H9 (cell line): ENCODE measurements around the gene TFIP11. TPM values are rescaled to one million over a fixed set of nuclear protein-coding genes. Genes with fewer than 3 reads are reported as not detected.

ENCODE experiments used
- DNase-seq: peaks from one replicate; pipeline ENCODE4 v3.0.0-alpha.2; 2017
- H2AFZ ChIP-seq: one replicate; pipeline ENCODE4 v1.6.1; 2013; ENCODE audit warnings: mild to moderate bottlenecking, low read length, control low read depth, moderate library complexity
- H2AK5ac ChIP-seq: 2 replicates; pipeline ENCODE4 v1.6.1; 2013; ENCODE audit warnings: low read length, control low read depth, mixed read lengths; ENCODE audit not compliant: insufficient read length
- H2BK120ac ChIP-seq: one replicate; pipeline ENCODE4 v1.6.1; 2013; ENCODE audit warnings: low read depth, mild to moderate bottlenecking, low read length, control low read depth, inconsistent platforms; ENCODE audit not compliant: poor library complexity, severe bottlenecking
- H2BK12ac ChIP-seq: 2 replicates; pipeline ENCODE4 v1.6.1; 2013; ENCODE audit warnings: low read length, control low read depth, mixed read lengths, low read depth; ENCODE audit not compliant: insufficient read length
- H2BK15ac ChIP-seq: 2 replicates; pipeline ENCODE4 v1.6.1; 2013; ENCODE audit warnings: low read depth, low read length, control low read depth
- H2BK20ac ChIP-seq: one replicate; pipeline ENCODE4 v1.6.1; 2013; ENCODE audit warnings: low read depth, mild to moderate bottlenecking, low read length, control low read depth, inconsistent platforms; ENCODE audit not compliant: poor library complexity, severe bottlenecking
- H2BK5ac ChIP-seq: 2 replicates; pipeline ENCODE4 v1.6.1; 2013; ENCODE audit warnings: low read length, control low read depth, mixed read lengths; ENCODE audit not compliant: insufficient read length
- H3K14ac ChIP-seq: 2 replicates; pipeline ENCODE4 v1.6.1; 2013; ENCODE audit warnings: low read length, control low read depth; ENCODE audit not compliant: insufficient read depth
- H3K18ac ChIP-seq: 2 replicates; pipeline ENCODE4 v1.6.1; 2013; ENCODE audit warnings: low read depth, mild to moderate bottlenecking, mixed read lengths, low read length, control low read depth; ENCODE audit not compliant: insufficient read length
- H3K23ac ChIP-seq: 2 replicates; pipeline ENCODE4 v1.6.1; 2013; ENCODE audit warnings: low read length, control low read depth, mixed read lengths, low read depth; ENCODE audit not compliant: insufficient read length
- H3K23me2 ChIP-seq: 2 replicates; pipeline ENCODE4 v1.6.1; 2013; ENCODE audit warnings: low read depth, mild to moderate bottlenecking, mixed read lengths, low read length, control low read depth; ENCODE audit not compliant: insufficient read length, poor library complexity, severe bottlenecking
- H3K27ac ChIP-seq: 2 replicates; pipeline ENCODE4 v1.5.1; 2013; ENCODE audit warnings: low read length, control low read depth, mixed read lengths, low read depth; ENCODE audit not compliant: insufficient read length
- H3K27me3 ChIP-seq: 2 replicates; pipeline ENCODE4 v1.6.1; 2013; ENCODE audit warnings: low read length, control low read depth, inconsistent platforms; ENCODE audit not compliant: insufficient read depth
- H3K4ac ChIP-seq: 2 replicates; pipeline ENCODE4 v1.6.1; 2013; ENCODE audit warnings: low read depth, mild to moderate bottlenecking, control low read depth, inconsistent platforms, low read length, moderate library complexity
- H3K4me1 ChIP-seq: 2 replicates; pipeline ENCODE4 v1.6.1; 2013; ENCODE audit warnings: low read length, control low read depth, inconsistent platforms; ENCODE audit not compliant: insufficient read depth
- H3K4me2 ChIP-seq: 2 replicates; pipeline ENCODE4 v1.6.1; 2013; ENCODE audit warnings: low read length, control low read depth, mixed read lengths; ENCODE audit not compliant: insufficient read length, insufficient read depth
- H3K56ac ChIP-seq: 2 replicates; pipeline ENCODE4 v1.6.1; 2013; ENCODE audit warnings: low read depth, mild to moderate bottlenecking, mixed read lengths, low read length, control low read depth; ENCODE audit not compliant: insufficient read length
- H3K79me1 ChIP-seq: 2 replicates; pipeline ENCODE4 v1.6.1; 2013; ENCODE audit warnings: low read depth, mild to moderate bottlenecking, moderate library complexity, low read length, control low read depth, inconsistent platforms; ENCODE audit not compliant: insufficient read depth, poor library complexity, severe bottlenecking
- H3K79me2 ChIP-seq: 2 replicates; pipeline ENCODE4 v1.6.1; 2013; ENCODE audit warnings: low read length, control low read depth, inconsistent platforms; ENCODE audit not compliant: insufficient read depth
- H3K9ac ChIP-seq: 2 replicates; pipeline ENCODE4 v1.6.1; 2013; ENCODE audit warnings: low read length, control low read depth, mixed read lengths; ENCODE audit not compliant: insufficient read length; ENCODE audit errors: extremely low read depth
- H3K9me3 ChIP-seq: one replicate; pipeline ENCODE4 v1.6.1; 2013; ENCODE audit warnings: low read depth, low read length, inconsistent platforms; ENCODE audit not compliant: control insufficient read depth
- H3T11ph ChIP-seq: one replicate; pipeline ENCODE4 v1.6.1; 2013; ENCODE audit warnings: mild to moderate bottlenecking, low read length, control low read depth, inconsistent platforms
- H4K20me1 ChIP-seq: one replicate; pipeline ENCODE4 v1.6.1; 2013; ENCODE audit not compliant: control insufficient read depth, insufficient read length, insufficient read depth
- H4K5ac ChIP-seq: 2 replicates; pipeline ENCODE4 v1.6.1; 2013; ENCODE audit warnings: low read depth, mild to moderate bottlenecking, mixed read lengths, low read length, control low read depth; ENCODE audit not compliant: insufficient read length
- H4K8ac ChIP-seq: replicated peaks from 2 replicates; pipeline ENCODE4 v1.6.1; 2013; ENCODE audit warnings: low read length, control low read depth, mixed read lengths, low read depth; ENCODE audit not compliant: insufficient read length
- H4K91ac ChIP-seq: 2 replicates; pipeline ENCODE4 v1.6.1; 2013; ENCODE audit warnings: low read depth, mild to moderate bottlenecking, moderate library complexity, mixed read lengths, low read length, control low read depth; ENCODE audit not compliant: insufficient read length
- H3K27ac Mint-ChIP-seq, 3 experiments: 2 replicates in 2 of 3; 3 replicates in 1 of 3; pipeline ENCODE4 v1.8.0; 2020 to 2021; ENCODE audit warnings: mixed read lengths in 3 of 3, mild to moderate bottlenecking in 1 of 3, moderate library complexity in 1 of 3
- H3K27me3 Mint-ChIP-seq: 2 replicates; pipeline ENCODE4 v1.8.0; 2021; ENCODE audit warnings: low read depth, mild to moderate bottlenecking, moderate library complexity, mixed read lengths
- H3K36me3 Mint-ChIP-seq, 3 experiments: 2 replicates in 2 of 3; 3 replicates in 1 of 3; pipeline ENCODE4 v1.8.0; 2020 to 2021; ENCODE audit warnings: low read depth in 3 of 3, mixed read lengths in 3 of 3; ENCODE audit not compliant: insufficient read depth in 1 of 3
- H3K4me1 Mint-ChIP-seq, 2 experiments: 2 replicates each; pipeline ENCODE4 v1.8.0; 2020; ENCODE audit warnings: mixed read lengths in 2 of 2
- H3K4me3 Mint-ChIP-seq, 2 experiments: 2 replicates in 1 of 2; 3 replicates in 1 of 2; pipeline ENCODE4 v1.8.0; 2020 to 2021; ENCODE audit warnings: mild to moderate bottlenecking in 2 of 2, mixed read lengths in 2 of 2, moderate library complexity in 1 of 2
- H3K9me3 Mint-ChIP-seq, 2 experiments: 2 replicates in 1 of 2; 3 replicates in 1 of 2; pipeline ENCODE4 v1.8.0; 2020; ENCODE audit warnings: mild to moderate bottlenecking in 2 of 2, mixed read lengths in 2 of 2, moderate library complexity in 1 of 2
- CTCF ChIP-seq: fragments of 200-600 bp; sonication (generic); conservative IDR thresholded peaks from 3 replicates; pipeline ENCODE4 v1.8.0; 2021; ENCODE audit warnings: antibody characterized with exemption, mild to moderate bottlenecking
- WGBS: extraction: QIAGEN DNeasy Blood & Tissue Kit; methylation state at CpG from one replicate; pipeline ENCODE4 v1.1.7; 2013; ENCODE audit warnings: missing lambda C conversion rate, low lambda C conversion rate, mixed read lengths; ENCODE audit not compliant: insufficient read length; ENCODE audit errors: extremely low coverage; 5-methylcytosine and 5-hydroxymethylcytosine counted together
- total RNA-seq: library from RNA; stranded (reverse); gene quantifications from 2 replicates; pipeline ENCODE4 v1.2.1, GENCODE V29; 2021

Gene TFIP11
- total RNA-seq, 1 experiment from 2014 or later, result 36.4 TPM

GRCh38 chr22:26541167-26541819 is 29.0 kb upstream of the TFIP11 start:
- no peaks in the 10 kb centered on the region for H3K4me1 ChIP-seq
- no peak overlapping the region for H2BK15ac ChIP-seq
- no peak overlapping the region for H3K4me2 ChIP-seq
- no peak overlapping the region for H2AFZ ChIP-seq
- DNase-seq, result no peak
- H4K91ac ChIP-seq, result no peak overlapping the region
- TF ChIP-seq CTCF, result no peak
- no CpG with 5 or more reads among the region's 47 CpGs for WGBS
- H3K9me3 ChIP-seq, result no peaks in the 10 kb centered on the region
- H3K23ac ChIP-seq, result no peak overlapping the region
- H3K79me2 ChIP-seq, result peaks cover 12% of the 10 kb centered on the region; the same call in 1 of the 2 replicates
- H2BK20ac ChIP-seq, result no peak overlapping the region
- H3K4me3 Mint-ChIP-seq, result no peak overlapping the region
- H3K56ac ChIP-seq, result no peak overlapping the region
- H3K18ac ChIP-seq, result no peak overlapping the region
- peaks cover 25 to 46% (median 41%) of the 10 kb centered on the region in 3 experiments for H3K36me3 Mint-ChIP-seq
- no peaks in the 10 kb centered on the region for H3K27me3 Mint-ChIP-seq
- no peak overlapping the region for H2BK5ac ChIP-seq
- H3K27ac ChIP-seq, result no peak overlapping the region
- no peaks in the 10 kb centered on the region for H3K9me3 Mint-ChIP-seq
- no peak overlapping the region for H3K9ac ChIP-seq
- no peak overlapping the region for H4K8ac ChIP-seq
- H3K23me2 ChIP-seq, result no peaks in the 10 kb centered on the region
- H3K4ac ChIP-seq, result no peak overlapping the region
- no peak overlapping the region for H3K27ac Mint-ChIP-seq
- H2AK5ac ChIP-seq, result no peak overlapping the region
- peaks cover 0 to 5% of the 10 kb centered on the region in 2 experiments; a peak in 2 of 4 replicates for H3K4me1 Mint-ChIP-seq
- H2BK120ac ChIP-seq, result no peak overlapping the region
- H3K79me1 ChIP-seq, result peaks cover 10% of the 10 kb centered on the region
- no peak overlapping the region for H4K5ac ChIP-seq
- H3T11ph ChIP-seq, result no peak overlapping the region
- H4K20me1 ChIP-seq, result no peaks in the 10 kb centered on the region
- H3K14ac ChIP-seq, result no peak overlapping the region
- no peak overlapping the region for H2BK12ac ChIP-seq
- no peaks in the 10 kb centered on the region for H3K27me3 ChIP-seq
